GM19372 (cell line): Measurements from ENCODE around the gene RPS13.
A peak's percentile ranks its signal among the peaks of the same experiment; 100 is the strongest.
"Not testable (repeated sequence)": the region's sequence is repeated elsewhere in the genome, so short reads cannot be mapped to it uniquely, and the experiment has no call there.

Source experiments
- ATAC-seq: cut with Tn5 transposase; IDR thresholded peaks from one replicate; pipeline ENCODE4 v1.9.1; 2021; ENCODE audit warnings: mild to moderate bottlenecking, low read depth, moderate library complexity; ENCODE audit not compliant: unreplicated experiment

Gene RPS13

GRCh38 chr11:17077520-17078401 is at the start of gene RPS13:
TSS of gene RPS13 (minus strand) at chr11:17077667. CDS start at chr11:17077641, 26 bp downstream.
- ATAC-seq = peak; percentile 95

- ATAC-seq = no peak
These were observed 44.5 kb upstream of the RPS13 start for GRCh38 chr11:17121981-17122380.

GRCh38 chr11:17117262-17117661 is 39.8 kb upstream of the RPS13 start:
- ATAC-seq = no peak

- ATAC-seq = no peak
These were observed 38.6 kb upstream of the RPS13 start for GRCh38 chr11:17116117-17116516.

GRCh38 chr11:17107745-17108144 is 30.3 kb upstream of the RPS13 start:
- not testable (repeated sequence) for ATAC-seq

GRCh38 chr11:17105404-17106040 is 28.1 kb upstream of the RPS13 start:
- ATAC-seq = not testable (repeated sequence)

- no peak for ATAC-seq
These were observed 25.0 kb upstream of the RPS13 start for GRCh38 chr11:17102462-17102861.

- ATAC-seq = no peak
These were observed 21.2 kb upstream of the RPS13 start for GRCh38 chr11:17098658-17099057.

GRCh38 chr11:17098038-17098437 is 20.6 kb upstream of the RPS13 start:
- no peak for ATAC-seq

- not testable (repeated sequence) for ATAC-seq
These were observed 8.5 kb upstream of the RPS13 start for GRCh38 chr11:17085976-17086375.

GRCh38 chr11:17077240-17077519 is 287 bp downstream of the RPS13 start:
- peak; percentile 12 for ATAC-seq

GRCh38 chr11:17076517-17077239 is 789 bp downstream of the RPS13 start:
- ATAC-seq = no peak

GRCh38 chr11:17075506-17075905 is 2.0 kb downstream of the RPS13 start:
- ATAC-seq = no peak

- ATAC-seq = no peak
These were observed 4.0 kb downstream of the RPS13 start for GRCh38 chr11:17073370-17074027.

- ATAC-seq = no peak
These were observed 10.1 kb downstream of the RPS13 start for GRCh38 chr11:17067417-17067816.

GRCh38 chr11:17066691-17067090 is 10.8 kb downstream of the RPS13 start:
- no peak for ATAC-seq

- peak; percentile 74 for ATAC-seq
These were observed 14.1 kb downstream of the RPS13 start for GRCh38 chr11:17063171-17064002.

- ATAC-seq = not testable (repeated sequence)
These were observed 26.3 kb downstream of the RPS13 start for GRCh38 chr11:17051146-17051545.

GRCh38 chr11:17048491-17048890 is 29.0 kb downstream of the RPS13 start:
- ATAC-seq = not testable (repeated sequence)

GRCh38 chr11:17046690-17047089 is 30.8 kb downstream of the RPS13 start:
- ATAC-seq = no peak
